K562 (cell line): Measurements from ENCODE around the gene KCND1. TPM values are rescaled to one million over a fixed set of nuclear protein-coding genes. Genes with fewer than 3 reads are reported as not detected.

Experiments
- CBX5 ChIP-seq: IDR thresholded peaks from 2 replicates; pipeline ENCODE4 v1.6.1; 2014; ENCODE audit warnings: low read depth, borderline replicate concordance
- CCAR2 ChIP-seq: fragments of 200-400 bp; formaldehyde crosslinking; IDR thresholded peaks from 2 replicates; pipeline ENCODE4 v1.6.1; 2017; ENCODE audit warnings: mild to moderate bottlenecking, low read depth, low read length
- ILK ChIP-seq: fragments of 450-650 bp; IDR thresholded peaks from 2 replicates; pipeline ENCODE4 v1.6.1; 2016; ENCODE audit warnings: missing genetic modification characterization, low read depth, mild to moderate bottlenecking, missing compliant biosample characterization, moderate library complexity, borderline replicate concordance
- MECOM ChIP-seq: fragments of 250-450 bp; sonication (Bioruptor Pico); IDR thresholded peaks from 2 replicates; pipeline ENCODE4 v1.8.0; 2022; ENCODE audit warnings: inconsistent platforms
- PHB ChIP-seq: fragments of 250-450 bp; sonication (Bioruptor Pico); IDR thresholded peaks from 2 replicates; pipeline ENCODE4 v1.5.0; 2021
- PTBP1 ChIP-seq: fragments of 200-400 bp; formaldehyde crosslinking; IDR thresholded peaks from 2 replicates; pipeline ENCODE4 v1.6.1; 2017; ENCODE audit warnings: low read depth, low read length
- RBFOX2 ChIP-seq: fragments of 200-400 bp; formaldehyde crosslinking; IDR thresholded peaks from 2 replicates; pipeline ENCODE4 v1.6.1; 2017; ENCODE audit warnings: low read depth, mild to moderate bottlenecking, low read length, moderate library complexity
- RUNX1 ChIP-seq: sonication (generic); IDR thresholded peaks from 2 replicates; pipeline ENCODE4 v1.6.1; 2016; ENCODE audit warnings: antibody characterized with exemption, low read depth
- SETDB1 ChIP-seq: IDR thresholded peaks from one replicate; pipeline ENCODE4 v1.6.1; 2012; ENCODE audit warnings: low read length, control low read depth, inconsistent platforms
- SNIP1 ChIP-seq: fragments of 450-650 bp; IDR thresholded peaks from 2 replicates; pipeline ENCODE4 v1.7.1; 2017; ENCODE audit warnings: low read depth, mild to moderate bottlenecking
- TCFL5 ChIP-seq: fragments of 250-450 bp; sonication (Bioruptor Pico); conservative IDR thresholded peaks from 2 replicates; pipeline ENCODE4 v1.6.1; 2021; ENCODE audit warnings: mild to moderate bottlenecking, moderate library complexity, matching md5 sums
- TSC22D4 ChIP-seq: fragments of 450-650 bp; IDR thresholded peaks from 2 replicates; pipeline ENCODE4 v1.6.1; 2016; ENCODE audit warnings: missing genetic modification characterization, missing biosample characterization, control low read depth
- ZFP30 ChIP-seq: fragments of 250-450 bp; sonication (Bioruptor Pico); IDR thresholded peaks from 2 replicates; pipeline ENCODE4 v1.8.0; 2022; ENCODE audit warnings: moderate library complexity, mild to moderate bottlenecking, inconsistent platforms, borderline replicate concordance
- ZNF280B ChIP-seq: fragments of 250-450 bp; sonication (Bioruptor Pico); IDR thresholded peaks from 2 replicates; pipeline ENCODE4 v1.5.1; 2021; ENCODE audit warnings: mild to moderate bottlenecking
- ZNF41 ChIP-seq: fragments of 250-450 bp; sonication (Bioruptor Pico); conservative IDR thresholded peaks from 2 replicates; pipeline ENCODE4 v1.4.0; 2020; ENCODE audit warnings: mild to moderate bottlenecking
- ZNF561 ChIP-seq: fragments of 450-650 bp; formaldehyde crosslinking; conservative IDR thresholded peaks from 2 replicates; pipeline ENCODE4 v1.4.0; 2020; ENCODE audit warnings: mild to moderate bottlenecking, moderate library complexity
- ZNF583 ChIP-seq: fragments of 250-450 bp; sonication (Bioruptor Pico); IDR thresholded peaks from 2 replicates; pipeline ENCODE4 v1.4.0; 2020
- ZNF699 ChIP-seq: fragments of 250-450 bp; sonication (Bioruptor Pico); IDR thresholded peaks from 2 replicates; pipeline ENCODE4 v1.8.0; 2021; ENCODE audit warnings: mild to moderate bottlenecking, moderate library complexity; ENCODE audit not compliant: insufficient replicate concordance
- polyA plus RNA-seq, 8 experiments: library from polyadenylated mRNA; depleted of rRNA in 4 of 8; stranded (reverse) in 5 of 8; unstranded in 3 of 8; fragments of >200 nt; fragmentation: Nextera tagmentation in 2 of 8; fragmentation: Illumina TruSeq in 1 of 8; extraction: Ambion mirVana in 2 of 8; extraction: Trizol in 1 of 8; gene quantifications; 2 replicates each; pipeline versions ENCODE4 v1.2.1 to v1.2.3, GENCODE V29; 2011 to 2014; ENCODE audit warnings: inconsistent platforms in 1 of 8, missing spikeins in 1 of 8
- total RNA-seq, 7 experiments: library from RNA; depleted of rRNA in 6 of 7; stranded (reverse); fragments of >200 nt in 6 of 7; fragmentation: Illumina TruSeq in 2 of 7; extraction: Trizol in 2 of 7; gene quantifications; 2 replicates each; pipeline versions ENCODE4 v1.2.1 to v1.2.3, GENCODE V29; 2011 to 2021; ENCODE audit warnings: low replicate concordance in 1 of 7
- TF ChIP-seq, protein P1 (sequence below): fragments of 450-650 bp; IDR thresholded peaks from 2 replicates; pipeline ENCODE4 v1.6.1; 2016
- TF ChIP-seq, protein P2 (sequence below), 2 experiments: fragments of 450-650 bp; IDR thresholded peaks; 2 replicates each; pipeline ENCODE4 v1.6.1; 2016
- TF ChIP-seq, protein P3 (sequence below): fragments of 250-450 bp; sonication (Bioruptor Pico); IDR thresholded peaks from 2 replicates; pipeline ENCODE4 v1.9.0; 2021; ENCODE audit warnings: mild to moderate bottlenecking, inconsistent platforms
- TF ChIP-seq, protein P4 (sequence below): fragments of 450-650 bp; formaldehyde crosslinking; IDR thresholded peaks from 2 replicates; pipeline ENCODE4 v1.4.0; 2020; ENCODE audit warnings: mild to moderate bottlenecking, mixed read lengths

Gene KCND1
- total and polyA plus RNA-seq, 9 of the 15 experiments (the other 6 are each of a cell fraction or from before 2014, with no cell fraction given) = 0.06 to 0.83 (median 0.39) TPM; not detected in 1

DNA sequence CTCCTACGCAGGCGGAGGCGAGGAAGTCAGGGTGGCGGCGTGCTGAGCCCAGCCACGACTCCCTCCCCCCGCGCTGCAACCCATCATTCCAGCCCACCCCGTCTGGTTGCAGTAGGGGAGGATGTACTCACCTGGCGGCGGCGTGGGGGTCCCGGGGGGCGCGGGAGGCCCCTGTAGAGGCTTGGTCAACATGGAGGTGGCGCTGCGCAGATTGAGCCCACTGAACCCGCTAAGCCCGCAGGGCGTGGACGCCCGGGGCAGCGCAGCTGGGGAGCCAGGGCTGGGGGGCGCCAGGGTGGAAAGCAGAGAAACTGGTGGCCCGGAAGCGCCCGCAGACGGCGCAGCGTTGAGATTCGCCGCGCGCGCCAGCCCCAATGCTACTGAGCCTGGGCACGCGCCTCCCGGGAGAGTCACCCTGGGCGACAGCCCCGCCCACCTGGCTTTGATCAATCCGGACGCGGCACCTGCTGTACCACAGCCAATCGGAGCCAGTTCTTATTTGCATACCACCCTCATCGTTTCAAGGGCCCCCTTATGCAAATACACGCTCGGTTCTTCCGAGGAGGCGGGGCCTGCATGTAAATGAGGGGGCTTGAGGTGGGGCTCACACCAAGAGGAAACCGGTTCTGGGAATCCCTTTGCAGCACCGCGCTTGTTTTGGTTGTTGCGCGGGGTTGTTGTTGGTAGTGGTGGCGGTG, 52.9 kb downstream of the KCND1 start, which contains the start of gene PIM2 (continued):
- TF ChIP-seq, protein P1, sequence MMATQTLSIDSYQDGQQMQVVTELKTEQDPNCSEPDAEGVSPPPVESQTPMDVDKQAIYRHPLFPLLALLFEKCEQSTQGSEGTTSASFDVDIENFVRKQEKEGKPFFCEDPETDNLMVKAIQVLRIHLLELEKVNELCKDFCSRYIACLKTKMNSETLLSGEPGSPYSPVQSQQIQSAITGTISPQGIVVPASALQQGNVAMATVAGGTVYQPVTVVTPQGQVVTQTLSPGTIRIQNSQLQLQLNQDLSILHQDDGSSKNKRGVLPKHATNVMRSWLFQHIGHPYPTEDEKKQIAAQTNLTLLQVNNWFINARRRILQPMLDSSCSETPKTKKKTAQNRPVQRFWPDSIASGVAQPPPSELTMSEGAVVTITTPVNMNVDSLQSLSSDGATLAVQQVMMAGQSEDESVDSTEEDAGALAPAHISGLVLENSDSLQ = 0 out of 2 replicates have a peak, but pooled peaks have one; percentile 14
- TF ChIP-seq, protein P2, sequence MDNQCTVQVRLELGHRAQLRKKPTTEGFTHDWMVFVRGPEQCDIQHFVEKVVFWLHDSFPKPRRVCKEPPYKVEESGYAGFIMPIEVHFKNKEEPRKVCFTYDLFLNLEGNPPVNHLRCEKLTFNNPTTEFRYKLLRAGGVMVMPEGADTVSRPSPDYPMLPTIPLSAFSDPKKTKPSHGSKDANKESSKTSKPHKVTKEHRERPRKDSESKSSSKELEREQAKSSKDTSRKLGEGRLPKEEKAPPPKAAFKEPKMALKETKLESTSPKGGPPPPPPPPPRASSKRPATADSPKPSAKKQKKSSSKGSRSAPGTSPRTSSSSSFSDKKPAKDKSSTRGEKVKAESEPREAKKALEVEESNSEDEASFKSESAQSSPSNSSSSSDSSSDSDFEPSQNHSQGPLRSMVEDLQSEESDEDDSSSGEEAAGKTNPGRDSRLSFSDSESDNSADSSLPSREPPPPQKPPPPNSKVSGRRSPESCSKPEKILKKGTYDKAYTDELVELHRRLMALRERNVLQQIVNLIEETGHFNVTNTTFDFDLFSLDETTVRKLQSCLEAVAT (IDR thresholded peaks at IDR 0.05) = no peak; a peak in 1 of 4 replicates
- no peak for TF ChIP-seq SNIP1
- no peak for TF ChIP-seq ZFP30 (CRISPR knock-in tag)
- no peak for TF ChIP-seq SETDB1
- no peak for TF ChIP-seq CBX5
- TF ChIP-seq ZNF561 (CRISPR knock-in tag) = no peak
- TF ChIP-seq PTBP1 = no peak
- no peak for TF ChIP-seq ZNF699 (CRISPR knock-in tag)
- no peak for TF ChIP-seq MECOM (CRISPR knock-in tag)
- no peak for TF ChIP-seq PHB (CRISPR knock-in tag)
- peak; percentile 100 for TF ChIP-seq RBFOX2
- no peak for TF ChIP-seq CCAR2
- no peak for TF ChIP-seq RUNX1
- no peak for TF ChIP-seq ZNF280B (CRISPR knock-in tag)
- TF ChIP-seq, protein P3, sequence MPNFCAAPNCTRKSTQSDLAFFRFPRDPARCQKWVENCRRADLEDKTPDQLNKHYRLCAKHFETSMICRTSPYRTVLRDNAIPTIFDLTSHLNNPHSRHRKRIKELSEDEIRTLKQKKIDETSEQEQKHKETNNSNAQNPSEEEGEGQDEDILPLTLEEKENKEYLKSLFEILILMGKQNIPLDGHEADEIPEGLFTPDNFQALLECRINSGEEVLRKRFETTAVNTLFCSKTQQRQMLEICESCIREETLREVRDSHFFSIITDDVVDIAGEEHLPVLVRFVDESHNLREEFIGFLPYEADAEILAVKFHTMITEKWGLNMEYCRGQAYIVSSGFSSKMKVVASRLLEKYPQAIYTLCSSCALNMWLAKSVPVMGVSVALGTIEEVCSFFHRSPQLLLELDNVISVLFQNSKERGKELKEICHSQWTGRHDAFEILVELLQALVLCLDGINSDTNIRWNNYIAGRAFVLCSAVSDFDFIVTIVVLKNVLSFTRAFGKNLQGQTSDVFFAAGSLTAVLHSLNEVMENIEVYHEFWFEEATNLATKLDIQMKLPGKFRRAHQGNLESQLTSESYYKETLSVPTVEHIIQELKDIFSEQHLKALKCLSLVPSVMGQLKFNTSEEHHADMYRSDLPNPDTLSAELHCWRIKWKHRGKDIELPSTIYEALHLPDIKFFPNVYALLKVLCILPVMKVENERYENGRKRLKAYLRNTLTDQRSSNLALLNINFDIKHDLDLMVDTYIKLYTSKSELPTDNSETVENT = peak; percentile 66; the same call in 1 of the 2 replicates
- TF ChIP-seq ZNF583 (CRISPR knock-in tag) = no peak
- TF ChIP-seq, protein P4, sequence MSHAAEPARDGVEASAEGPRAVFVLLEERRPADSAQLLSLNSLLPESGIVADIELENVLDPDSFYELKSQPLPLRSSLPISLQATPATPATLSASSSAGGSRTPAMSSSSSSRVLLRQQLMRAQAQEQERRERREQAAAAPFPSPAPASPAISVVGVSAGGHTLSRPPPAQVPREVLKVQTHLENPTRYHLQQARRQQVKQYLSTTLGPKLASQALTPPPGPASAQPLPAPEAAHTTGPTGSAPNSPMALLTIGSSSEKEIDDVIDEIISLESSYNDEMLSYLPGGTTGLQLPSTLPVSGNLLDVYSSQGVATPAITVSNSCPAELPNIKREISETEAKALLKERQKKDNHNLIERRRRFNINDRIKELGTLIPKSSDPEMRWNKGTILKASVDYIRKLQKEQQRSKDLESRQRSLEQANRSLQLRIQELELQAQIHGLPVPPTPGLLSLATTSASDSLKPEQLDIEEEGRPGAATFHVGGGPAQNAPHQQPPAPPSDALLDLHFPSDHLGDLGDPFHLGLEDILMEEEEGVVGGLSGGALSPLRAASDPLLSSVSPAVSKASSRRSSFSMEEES (CRISPR knock-in tag) = no peak
- TF ChIP-seq ILK (tag) = no peak
- no peak for TF ChIP-seq TSC22D4
- TF ChIP-seq TCFL5 (CRISPR knock-in tag) = no peak
- TF ChIP-seq ZNF41 = no peak
